ENCODE data around the gene SCN1B.

- TF ChIP-seq HDGF (IDR thresholded peaks at IDR 0.05; ENCODE audit: borderline replicate concordance), result no peak
- no peak for TF ChIP-seq TARDBP (IDR thresholded peaks at IDR 0.05)
- TF ChIP-seq FOXK2 (IDR thresholded peaks at IDR 0.05), result no peak
- TF ChIP-seq SUZ12 (IDR thresholded peaks at IDR 0.05), result no peak
- no peak for TF ChIP-seq CTBP1 (IDR thresholded peaks at IDR 0.05; ENCODE audit: borderline replicate concordance)
- no peak for TF ChIP-seq ELF4 (IDR thresholded peaks at IDR 0.05)
- no peak for TF ChIP-seq SP1 (IDR thresholded peaks at IDR 0.05)
- no peak for TF ChIP-seq FOXA1 (IDR thresholded peaks at IDR 0.05)
- TF ChIP-seq PKNOX1 (IDR thresholded peaks at IDR 0.05), result no peak; the same call in 1 of the 2 replicates
- no peak for TF ChIP-seq BHLHE40 (IDR thresholded peaks at IDR 0.05; ENCODE audit: borderline replicate concordance)
Measured at GRCh38 chr19:35044317-35045117, 14.2 kb downstream of the SCN1B start.

Data from HEK293T (cell line).